Gastroesophageal sphincter (tissue), 4 donors: Measurements from ENCODE around the gene QKI. TPM values are rescaled to one million over a fixed set of nuclear protein-coding genes. Genes with fewer than 3 reads are reported as not detected.

ENCODE experiments used
- ATAC-seq: fragments of 150-250 bp; one replicate; pipeline ENCODE4 v1.9.1; 2016; ENCODE audit warnings: mild to moderate bottlenecking, moderate library complexity
- H3K27ac ChIP-seq, 4 donors: fragments of 200-600 bp; sonication (generic) in 3 of 4; 1 replicate in 3 of 4; 2 replicates in 1 of 4; pipeline ENCODE4 v1.5.1; 2016 to 2019
- H3K27me3 ChIP-seq: fragments of 200-600 bp; sonication (generic); one replicate; pipeline ENCODE4 v1.5.1; 2019
- H3K36me3 ChIP-seq, 2 donors: fragments of 200-600 bp; sonication (generic); one replicate each; pipeline ENCODE4 v1.5.1; 2019; ENCODE audit warnings: control low read depth in 1 of 2
- H3K4me1 ChIP-seq, 3 donors: fragments of 200-600 bp; sonication (generic); 1 replicate in 2 of 3; 2 replicates in 1 of 3; pipeline ENCODE4 v1.5.1; 2016 to 2019; ENCODE audit warnings: control low read depth in 2 of 3
- H3K4me3 ChIP-seq, 2 donors: fragments of 200-600 bp; sonication (generic); one replicate each; pipeline ENCODE4 v1.5.1; 2019; ENCODE audit warnings: mild to moderate bottlenecking in 1 of 2, moderate library complexity in 1 of 2
- H3K9me3 ChIP-seq, 3 donors: fragments of 200-600 bp; sonication (generic); one replicate each; pipeline ENCODE4 v1.5.1; 2017 to 2019; ENCODE audit warnings: control low read depth in 2 of 3
- EP300 ChIP-seq: sonication (generic); formaldehyde crosslinking; IDR thresholded peaks from one replicate; pipeline ENCODE4 v1.6.1; 2017; ENCODE audit warnings: antibody characterized with exemption, mild to moderate bottlenecking
- POLR2A ChIP-seq, 2 donors: fragments of 450-650 bp; IDR thresholded peaks; one replicate each; pipeline ENCODE4 v1.6.1; 2017; ENCODE audit warnings: antibody characterized with exemption in 2 of 2, mild to moderate bottlenecking in 2 of 2, moderate library complexity in 1 of 2
- POLR2AphosphoS5 ChIP-seq: sonication (generic); formaldehyde crosslinking; IDR thresholded peaks from one replicate; pipeline ENCODE4 v1.6.1; 2017; ENCODE audit warnings: antibody characterized with exemption
- WGBS, 2 donors: methylation state at CpG; one replicate each; pipeline ENCODE4 v1.1.5; 2018; ENCODE audit warnings: low coverage in 1 of 2; 5-methylcytosine and 5-hydroxymethylcytosine counted together
- total RNA-seq, 4 donors: library from RNA; depleted of rRNA; stranded (reverse); fragments of >200 nt; gene quantifications; one replicate each; pipeline ENCODE4 v1.1.0, GENCODE V29; 2016
- TF ChIP-seq, protein P1 (sequence below), 4 experiments: fragments of 200-600 bp in 2 of 4; fragments of 450-650 bp in 2 of 4; sonication (generic) in 1 of 4; IDR thresholded peaks; one replicate each; pipeline ENCODE4 v1.5.1; 2017 to 2019; ENCODE audit warnings: antibody characterized with exemption in 4 of 4, mild to moderate bottlenecking in 2 of 4, moderate library complexity in 2 of 4

The QKI gene
- total RNA-seq, 4 donors from 2014 or later = 170 to 249 (median 227) TPM

DNA sequence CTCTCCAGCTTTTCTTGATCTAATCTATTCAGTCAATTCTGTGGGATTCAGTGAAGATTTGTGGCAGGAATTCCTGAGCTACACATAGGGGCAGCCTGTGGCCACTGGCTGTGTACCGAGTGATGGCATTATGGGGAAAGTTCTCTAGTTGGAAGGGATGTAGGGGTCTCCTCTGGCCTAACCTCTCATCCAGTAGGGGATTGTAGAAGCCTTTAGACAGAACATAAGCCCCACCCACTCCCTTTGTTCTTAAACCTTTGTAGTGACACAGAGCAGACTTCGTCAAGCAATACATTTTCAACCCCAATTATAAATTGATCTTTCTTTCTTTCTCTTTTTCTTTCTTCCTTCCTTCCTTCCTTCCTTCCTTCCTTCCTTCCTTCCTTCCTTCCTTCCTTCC lies 188.9 kb downstream of the QKI start:
- H3K36me3 ChIP-seq = no peaks in the 10 kb centered on the region

DNA sequence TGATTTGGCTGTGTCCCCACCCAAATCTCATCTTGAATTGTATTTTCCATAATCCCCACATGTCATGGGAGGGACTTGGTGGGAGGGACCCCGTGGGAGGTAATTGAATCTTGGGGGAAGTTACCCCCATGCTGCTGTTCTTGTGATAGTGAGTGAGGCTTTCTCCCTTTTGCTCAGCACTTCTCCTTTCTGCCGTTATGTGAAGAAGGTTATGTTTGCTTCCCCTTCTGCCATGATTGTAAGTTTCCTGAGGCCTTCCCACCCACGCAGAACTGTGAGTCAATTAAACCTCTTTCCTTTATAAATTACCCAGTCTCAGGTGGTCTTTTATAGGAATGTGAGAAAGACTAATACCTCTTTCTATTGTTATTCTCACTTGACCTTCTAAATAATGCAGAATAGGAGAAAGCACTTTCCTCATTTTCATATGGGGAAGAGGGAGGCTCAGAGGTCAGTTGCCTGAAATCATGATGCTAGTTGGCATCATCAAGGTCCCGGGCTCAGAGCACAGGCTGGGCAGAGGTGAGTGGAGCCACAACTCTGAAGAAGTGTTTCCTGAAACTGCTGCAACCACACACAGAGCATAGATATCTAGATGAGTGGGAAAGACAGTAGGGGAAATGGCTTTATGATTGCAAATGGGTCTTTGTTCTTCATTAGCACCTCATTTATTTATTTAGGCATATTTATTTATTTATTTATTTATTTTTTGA lies 191.0 kb downstream of the QKI start:
- no peak for ATAC-seq
- H3K9me3 ChIP-seq = no peaks in the 10 kb centered on the region
- 77 to 90% methylated on average over 2 to 3 of the region's 4 CpGs for WGBS, 2 donors
- TF ChIP-seq EP300 (no peak), POLR2A (IDR thresholded peaks at IDR 0.05) (no peak), POLR2AphosphoS5 (no peak)
- TF ChIP-seq, protein P1, sequence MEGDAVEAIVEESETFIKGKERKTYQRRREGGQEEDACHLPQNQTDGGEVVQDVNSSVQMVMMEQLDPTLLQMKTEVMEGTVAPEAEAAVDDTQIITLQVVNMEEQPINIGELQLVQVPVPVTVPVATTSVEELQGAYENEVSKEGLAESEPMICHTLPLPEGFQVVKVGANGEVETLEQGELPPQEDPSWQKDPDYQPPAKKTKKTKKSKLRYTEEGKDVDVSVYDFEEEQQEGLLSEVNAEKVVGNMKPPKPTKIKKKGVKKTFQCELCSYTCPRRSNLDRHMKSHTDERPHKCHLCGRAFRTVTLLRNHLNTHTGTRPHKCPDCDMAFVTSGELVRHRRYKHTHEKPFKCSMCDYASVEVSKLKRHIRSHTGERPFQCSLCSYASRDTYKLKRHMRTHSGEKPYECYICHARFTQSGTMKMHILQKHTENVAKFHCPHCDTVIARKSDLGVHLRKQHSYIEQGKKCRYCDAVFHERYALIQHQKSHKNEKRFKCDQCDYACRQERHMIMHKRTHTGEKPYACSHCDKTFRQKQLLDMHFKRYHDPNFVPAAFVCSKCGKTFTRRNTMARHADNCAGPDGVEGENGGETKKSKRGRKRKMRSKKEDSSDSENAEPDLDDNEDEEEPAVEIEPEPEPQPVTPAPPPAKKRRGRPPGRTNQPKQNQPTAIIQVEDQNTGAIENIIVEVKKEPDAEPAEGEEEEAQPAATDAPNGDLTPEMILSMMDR (IDR thresholded peaks at IDR 0.05) = no peak
- H3K4me3 ChIP-seq = no peak overlapping the region
- no peak overlapping the region for H3K27ac ChIP-seq
- no peaks in the 10 kb centered on the region for H3K27me3 ChIP-seq
- no peaks in the 10 kb centered on the region for H3K4me1 ChIP-seq
- H3K36me3 ChIP-seq = no peaks in the 10 kb centered on the region

More for the DNA sequence above, 188.9 kb downstream of the QKI start:
- no peak for TF ChIP-seq POLR2AphosphoS5
- TF ChIP-seq, protein P1 (IDR thresholded peaks at IDR 0.05) = no peak
- TF ChIP-seq EP300 = no peak
- no peak for TF ChIP-seq POLR2A (IDR thresholded peaks at IDR 0.05)
- Histone ChIP-seq H3K9me3 (no peaks in the 10 kb centered on the region), H3K27me3 (no peaks in the 10 kb centered on the region), H3K4me3 (no peak overlapping the region), H3K4me1 (no peaks in the 10 kb centered on the region), H3K27ac (no peak overlapping the region)
- WGBS, 2 donors = 70 to 80% methylated on average over 2 of the region's 2 CpGs
- no peak for ATAC-seq

DNA sequence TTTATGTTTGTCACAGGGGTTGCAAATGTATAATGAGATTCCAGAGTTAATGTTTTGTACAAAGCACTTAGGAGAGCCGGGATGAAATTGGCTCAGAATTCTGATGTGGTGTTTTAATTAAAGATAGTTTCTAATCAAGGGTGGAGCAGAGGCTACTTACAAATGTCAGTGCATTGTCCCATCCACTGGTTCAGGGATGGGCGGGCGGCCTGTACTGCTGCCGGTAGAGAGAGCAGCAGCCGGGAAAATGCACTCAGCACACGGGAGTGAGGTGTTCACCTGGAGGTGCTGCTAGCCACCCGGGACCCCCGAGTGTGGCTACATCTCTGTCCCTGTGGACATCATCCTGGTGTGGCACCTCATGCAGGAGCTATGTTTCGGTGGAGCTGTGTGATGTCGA lies 193.3 kb downstream of the QKI start:
- TF ChIP-seq POLR2AphosphoS5 (no peak), POLR2A (IDR thresholded peaks at IDR 0.05) (no peak), EP300 (no peak)
- TF ChIP-seq, protein P1 (IDR thresholded peaks at IDR 0.05) = no peak
- H3K9me3 ChIP-seq = no peaks in the 10 kb centered on the region
- 77 to 89% methylated on average over 3 to 7 of the region's 10 CpGs for WGBS, 2 donors
- H3K36me3 ChIP-seq = no peaks in the 10 kb centered on the region
- H3K4me1 ChIP-seq = peaks cover 0 to 4% (median 0%) of the 10 kb centered on the region in 3 donors
- ATAC-seq = no peak
- no peak overlapping the region for H3K4me3 ChIP-seq
- no peak overlapping the region for H3K27ac ChIP-seq
- no peaks in the 10 kb centered on the region for H3K27me3 ChIP-seq

DNA sequence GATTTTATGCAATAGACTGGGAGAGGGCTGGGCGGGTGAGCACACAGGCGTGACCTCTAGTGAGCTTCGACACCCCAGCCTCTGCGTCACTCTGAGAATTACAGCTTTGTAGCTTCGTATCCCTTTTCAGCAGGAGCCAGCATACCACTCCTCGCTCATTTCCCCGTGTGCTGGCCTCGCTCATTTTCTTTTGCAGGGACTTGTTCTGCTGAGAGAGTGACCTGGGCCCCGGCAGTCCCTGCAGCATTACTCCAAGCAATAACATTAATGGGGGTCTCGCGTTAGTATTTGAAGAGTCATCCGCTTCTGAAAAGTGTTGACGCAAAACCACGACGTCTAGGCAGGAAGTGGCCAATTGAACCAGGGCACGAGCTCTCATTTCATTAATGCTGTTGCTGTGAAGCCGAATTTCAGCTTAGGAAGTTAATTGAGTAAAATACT lies 193.7 kb downstream of the QKI start:
- no peaks in the 10 kb centered on the region for H3K9me3 ChIP-seq
- no peak overlapping the region for H3K4me3 ChIP-seq
- no peak overlapping the region for H3K27ac ChIP-seq
- WGBS, 2 donors = 64 to 76% methylated on average over 11 to 17 of the region's 17 CpGs
- H3K27me3 ChIP-seq = no peaks in the 10 kb centered on the region
- no peak for ATAC-seq
- no peak for TF ChIP-seq POLR2A (IDR thresholded peaks at IDR 0.05)
- no peak for TF ChIP-seq EP300
- no peak for TF ChIP-seq POLR2AphosphoS5
- TF ChIP-seq, protein P1 (IDR thresholded peaks at IDR 0.05) = no peak
- no peaks in the 10 kb centered on the region for H3K36me3 ChIP-seq
- H3K4me1 ChIP-seq = peaks cover 0 to 4% (median 0%) of the 10 kb centered on the region in 3 donors

DNA sequence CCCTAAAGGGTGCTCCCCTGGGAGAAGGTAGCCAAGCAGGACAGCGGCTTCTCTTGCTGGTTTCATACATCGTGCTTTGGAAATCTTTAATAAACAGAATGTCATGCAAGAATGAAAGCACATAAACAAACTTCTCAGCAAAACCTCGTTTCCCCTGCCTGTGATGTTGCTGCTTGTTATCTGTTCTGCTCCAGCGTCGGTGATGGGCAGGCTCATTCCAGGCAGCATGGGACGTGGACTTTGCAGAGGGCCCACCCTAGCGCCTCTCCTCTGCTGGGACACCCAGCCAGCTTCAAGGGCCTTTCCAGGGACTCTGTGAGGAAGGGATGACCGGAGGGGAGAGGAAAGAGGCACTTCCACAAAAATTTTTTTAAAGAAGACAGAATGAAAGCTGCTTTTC lies 197.7 kb downstream of the QKI start:
- H3K27ac ChIP-seq = no peak overlapping the region
- no peak for ATAC-seq
- no peaks in the 10 kb centered on the region for H3K9me3 ChIP-seq
- TF ChIP-seq, protein P1 (IDR thresholded peaks at IDR 0.05) = no peak
- TF ChIP-seq POLR2A (IDR thresholded peaks at IDR 0.05) = no peak
- no peak for TF ChIP-seq POLR2AphosphoS5
- TF ChIP-seq EP300 = no peak
- H3K4me3 ChIP-seq = no peak overlapping the region
- peaks cover 0 to 4% (median 0%) of the 10 kb centered on the region in 3 donors for H3K4me1 ChIP-seq
- 15 to 23% methylated on average over 4 to 5 of the region's 8 CpGs for WGBS, 2 donors
- H3K27me3 ChIP-seq = no peaks in the 10 kb centered on the region
- no peaks in the 10 kb centered on the region for H3K36me3 ChIP-seq
